NCI-H446 treated with DMSO at 0.1 percent for 48 hours (cell line): ENCODE results near the gene ADTRP.
"Not testable (repeated sequence)": the region's sequence is repeated elsewhere in the genome, so short reads cannot be mapped to it uniquely, and the experiment has no call there.

Experiments
- DNase-seq: peaks from one replicate; lab custom pipeline; 2025; lab: John Stamatoyannopoulos, UW

ADTRP gene

GRCh38 chr6:11803591-11803971 lies 25.0 kb upstream of the ADTRP start:
- no peak for DNase-seq

DNA sequence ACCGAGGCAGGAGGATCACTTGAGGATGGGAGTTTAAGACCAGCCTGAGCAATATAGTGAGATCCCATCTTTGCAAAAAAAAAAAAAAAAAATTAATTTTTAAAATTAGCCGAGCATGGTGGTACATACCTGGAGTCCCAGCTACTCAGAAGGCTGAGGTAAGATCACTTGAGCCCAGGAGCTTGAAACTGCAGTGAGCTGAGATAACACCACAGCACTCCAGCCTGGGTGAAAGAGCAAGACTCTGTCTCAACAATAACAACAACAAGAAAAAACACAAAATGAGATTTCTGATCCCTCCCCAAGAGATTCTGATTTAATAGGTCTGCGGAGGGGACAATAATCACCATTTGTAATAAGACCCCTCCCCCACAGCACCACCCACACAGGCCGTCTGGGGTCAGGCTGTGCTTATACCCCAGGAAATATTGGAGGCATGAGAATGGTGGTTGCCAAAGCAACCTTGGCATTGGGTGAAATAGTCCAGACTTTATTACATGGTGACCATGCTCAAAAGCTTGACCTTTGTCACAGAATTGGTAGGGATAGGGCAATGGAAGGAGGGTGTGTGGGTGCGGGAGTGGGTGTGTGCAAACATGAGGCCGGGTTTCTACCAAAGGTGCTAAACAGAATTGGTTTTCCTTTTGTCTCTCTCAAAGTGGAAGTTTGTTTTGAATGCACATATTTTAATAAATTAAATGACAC lies 24.4 kb upstream of the ADTRP start:
- DNase-seq, result no peak

- not testable (repeated sequence) for DNase-seq
Observed at GRCh38 chr6:11800531-11800930, 21.9 kb upstream of the ADTRP start.

DNA sequence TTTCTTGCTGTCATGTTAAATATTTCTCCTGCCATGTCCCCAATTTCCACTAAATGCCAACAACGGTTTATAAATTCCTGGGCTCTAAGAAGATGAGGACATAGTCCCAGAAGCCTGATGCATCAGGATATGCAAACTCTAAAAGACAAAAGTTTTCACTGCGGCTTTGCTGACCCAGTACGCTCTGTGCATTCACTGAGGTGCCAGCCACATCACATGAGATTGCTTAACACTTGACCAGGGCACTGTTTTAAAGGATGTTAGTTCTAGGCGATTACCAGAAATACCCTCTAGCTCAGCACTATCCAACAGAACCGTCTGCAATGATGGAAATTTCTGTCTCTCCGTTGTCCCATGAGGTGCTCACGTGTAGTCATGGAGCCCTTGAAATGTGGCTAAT lies 19.9 kb upstream of the ADTRP start:
- DNase-seq, result no peak

DNA sequence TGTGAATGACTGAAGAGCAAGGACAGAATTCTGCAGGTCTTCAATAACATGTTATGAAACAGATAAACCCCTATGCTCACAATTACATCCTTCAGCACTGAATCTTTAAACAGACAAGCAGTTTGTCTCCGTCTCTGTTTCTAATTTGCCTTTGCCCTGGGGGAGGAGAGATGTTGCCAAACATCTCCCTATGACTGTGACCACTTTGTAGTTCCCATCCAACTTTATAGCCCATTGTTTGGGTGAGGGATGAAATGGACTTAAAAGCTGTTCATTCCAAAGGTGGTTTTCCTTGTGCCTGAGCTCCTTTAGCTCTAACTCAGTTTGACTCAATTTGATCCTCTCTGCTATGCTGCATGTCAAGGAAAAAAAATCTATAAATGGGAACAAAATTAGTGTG lies 19.5 kb upstream of the ADTRP start:
- DNase-seq, result no peak

DNA sequence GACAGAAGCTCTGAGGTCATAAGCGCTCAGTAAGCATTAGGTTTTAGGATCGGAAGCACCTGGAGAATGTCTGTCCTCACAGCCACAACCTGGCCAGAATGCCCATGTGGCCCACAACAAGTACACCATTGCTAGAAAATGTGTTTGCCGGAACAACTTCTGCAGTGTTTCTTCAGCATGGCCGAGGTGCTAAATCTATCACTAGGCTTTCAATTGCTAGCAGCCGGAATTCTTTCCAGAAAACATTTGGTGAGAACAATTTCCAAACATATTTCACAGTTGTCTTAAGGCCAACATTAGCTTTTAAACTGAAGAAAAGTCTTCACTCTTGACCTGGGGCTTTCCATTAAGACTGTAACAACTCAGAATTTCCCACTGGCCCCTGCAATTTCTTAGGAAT lies 18.2 kb upstream of the ADTRP start:
- no peak for DNase-seq

GRCh38 chr6:11795403-11795802 lies 16.8 kb upstream of the ADTRP start:
- no peak for DNase-seq

DNA sequence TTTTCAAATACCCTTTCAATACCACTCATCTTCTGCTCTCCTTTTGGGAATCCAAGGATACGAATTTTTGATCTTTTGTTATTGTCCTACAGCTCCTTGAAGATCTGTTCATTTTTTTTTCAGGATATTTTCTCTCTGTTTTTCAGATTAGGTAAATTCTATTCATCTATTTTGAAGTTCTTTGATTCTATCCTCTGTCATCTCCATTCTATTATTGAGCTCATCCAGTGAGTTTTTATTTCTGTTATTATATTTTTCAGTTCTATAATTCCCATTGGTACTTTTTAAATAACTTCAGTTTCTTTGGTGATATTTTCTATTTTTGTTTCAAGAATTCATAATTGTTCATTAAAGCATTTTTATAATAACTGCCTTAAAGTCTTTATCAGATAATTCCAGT lies 14.7 kb upstream of the ADTRP start:
- DNase-seq, result no peak

- DNase-seq, result no peak
Observed at GRCh38 chr6:11791354-11792107, 12.9 kb upstream of the ADTRP start.

GRCh38 chr6:11789744-11790143 lies 11.1 kb upstream of the ADTRP start:
- no peak for DNase-seq

DNA sequence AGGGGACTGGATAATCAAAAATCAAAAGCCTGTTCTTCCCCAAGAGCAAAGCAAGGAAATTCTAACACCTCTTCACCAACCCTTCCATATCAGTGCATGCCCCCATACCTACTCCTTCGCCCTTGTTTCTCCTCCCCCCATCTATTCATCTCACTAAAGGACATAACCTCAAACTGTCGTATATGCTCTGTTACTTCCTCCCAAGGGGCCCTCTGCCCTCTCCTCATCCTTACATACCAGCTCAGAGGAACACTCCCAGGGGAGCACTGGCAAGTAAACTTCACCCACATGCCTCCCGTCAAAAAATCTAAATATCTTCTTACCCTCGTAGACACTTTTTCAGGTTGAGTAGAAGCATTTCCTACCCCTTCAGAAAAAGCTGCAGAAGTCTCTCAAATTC lies 9.4 kb upstream of the ADTRP start:
- DNase-seq, result no peak

DNA sequence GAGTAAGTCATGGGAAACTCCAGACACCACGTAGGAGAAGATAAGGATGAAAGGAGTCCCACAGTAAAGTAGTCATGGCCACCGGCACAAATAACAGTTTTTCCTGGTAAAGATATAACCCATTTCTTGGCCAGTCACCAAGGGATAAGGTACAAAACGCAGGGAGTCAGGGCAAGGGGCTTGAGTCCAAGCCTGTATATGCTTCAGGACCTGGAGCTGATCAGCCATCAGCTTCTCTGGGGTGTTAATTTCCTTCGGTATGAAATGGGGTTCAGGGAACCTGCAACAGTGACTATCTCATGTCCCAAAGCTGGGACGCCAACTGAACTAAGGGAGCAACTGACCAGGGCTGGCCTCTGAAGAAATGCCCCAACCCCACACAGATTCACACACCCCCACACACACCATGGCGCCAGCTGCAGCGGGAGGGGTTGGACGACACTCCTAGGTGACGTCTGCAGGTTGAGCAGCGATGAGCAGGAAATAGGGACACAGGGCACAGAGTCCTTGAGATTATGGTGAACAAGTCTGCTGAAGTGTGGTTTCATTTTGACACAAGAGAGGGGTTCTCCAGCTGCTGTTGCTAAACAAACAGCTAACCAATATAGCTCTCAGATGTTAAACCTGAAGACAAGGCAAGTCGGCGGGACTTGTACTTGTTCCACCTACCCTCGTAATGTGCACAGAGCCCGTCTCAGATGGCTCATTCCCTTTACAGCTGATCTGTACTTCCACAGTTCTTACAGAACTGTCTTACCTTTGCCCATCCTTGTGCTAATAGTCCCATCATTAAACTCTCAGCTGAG lies 7.4 kb upstream of the ADTRP start:
- no peak for DNase-seq

DNA sequence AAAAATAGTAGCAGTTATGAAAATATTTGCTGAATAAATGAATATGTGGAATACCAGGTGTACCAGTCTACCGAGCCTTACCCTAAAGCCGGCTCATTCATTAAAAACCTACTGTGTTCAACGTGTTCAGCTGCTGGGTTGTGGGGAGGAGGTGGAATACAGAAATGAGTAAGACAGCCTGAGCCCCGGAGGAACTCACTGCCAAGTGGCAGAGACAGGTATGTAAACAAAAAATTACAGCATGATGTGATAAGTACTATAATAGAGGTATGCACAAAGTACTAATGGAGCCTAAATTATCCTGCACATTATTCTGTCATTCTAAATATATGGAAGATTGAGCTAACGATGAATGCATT lies 6.8 kb upstream of the ADTRP start:
- no peak for DNase-seq

GRCh38 chr6:11784341-11784740 lies 5.7 kb upstream of the ADTRP start:
- DNase-seq, result no peak

- DNase-seq, result no peak
Observed at GRCh38 chr6:11783524-11784064, 5.0 kb upstream of the ADTRP start.

DNA sequence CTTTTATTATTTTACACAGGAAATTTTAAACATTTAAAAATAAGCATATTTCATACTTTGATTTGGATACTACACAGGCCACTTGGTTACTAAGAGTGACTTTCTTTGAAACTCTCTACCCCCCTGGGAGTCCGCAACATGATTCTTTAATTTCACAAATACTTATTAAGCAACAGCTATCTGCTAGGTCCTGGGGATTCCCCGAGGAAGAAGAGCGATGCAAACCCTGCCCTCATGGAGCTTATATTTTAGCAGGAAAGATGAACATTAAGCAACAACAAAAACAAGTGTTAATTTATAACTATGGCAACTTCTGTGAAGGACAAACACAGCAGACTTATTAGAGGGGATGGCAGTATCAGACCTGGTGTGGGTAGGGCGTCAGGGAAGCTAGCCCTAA lies 3.9 kb upstream of the ADTRP start:
- DNase-seq, result no peak

DNA sequence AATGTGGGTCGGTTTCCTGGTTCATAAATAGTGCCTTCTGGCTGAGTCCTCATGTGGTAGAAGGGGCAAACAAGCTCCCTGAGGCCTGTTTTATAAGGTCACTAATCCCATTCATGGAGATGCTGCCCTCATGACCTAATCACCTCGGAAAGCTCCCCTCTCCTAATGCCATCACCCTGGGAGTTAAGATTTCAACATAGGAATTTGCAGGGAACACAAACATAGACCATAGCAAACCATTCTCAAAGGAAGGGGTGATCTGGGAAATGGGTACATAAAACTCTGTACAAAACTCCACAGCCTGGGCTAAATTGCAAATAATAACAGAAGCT lies 1.5 kb upstream of the ADTRP start:
- no peak for DNase-seq

- DNase-seq, result no peak
Observed at GRCh38 chr6:11779329-11780096, 910 bp upstream of the ADTRP start.

DNA sequence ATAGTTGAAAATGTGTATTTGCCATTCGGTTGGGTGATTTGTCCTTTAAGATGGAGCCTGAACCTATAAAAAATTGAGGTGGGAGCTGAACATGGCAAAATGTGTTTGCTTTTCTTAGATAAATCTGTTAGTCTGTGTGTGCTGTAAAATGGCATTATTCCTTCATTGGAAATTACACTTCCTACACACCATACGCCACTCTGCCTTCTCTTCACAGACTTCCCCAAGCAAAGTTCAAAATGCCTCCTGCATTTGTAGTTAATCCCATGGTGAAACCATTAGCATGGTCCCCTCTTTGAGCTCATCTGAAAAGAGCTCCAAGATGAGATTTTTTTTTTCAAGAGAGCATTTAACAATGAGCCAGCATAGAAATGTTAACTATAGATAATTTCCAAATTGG lies 567 bp downstream of the ADTRP start:
- no peak for DNase-seq

- no peak for DNase-seq
Observed at GRCh38 chr6:11775791-11776409, 2.7 kb downstream of the ADTRP start.

GRCh38 chr6:11774426-11774825 lies 4.2 kb downstream of the ADTRP start:
- DNase-seq, result no peak

GRCh38 chr6:11773581-11773980 lies 5.0 kb downstream of the ADTRP start:
- no peak for DNase-seq
